Measurements from ENCODE around the gene INVS. TPM values are rescaled to one million over a fixed set of nuclear protein-coding genes. Genes with fewer than 3 reads are reported as not detected.

Gene INVS
- total RNA-seq, 1 experiment from 2014 or later = 15.6 TPM

DNA sequence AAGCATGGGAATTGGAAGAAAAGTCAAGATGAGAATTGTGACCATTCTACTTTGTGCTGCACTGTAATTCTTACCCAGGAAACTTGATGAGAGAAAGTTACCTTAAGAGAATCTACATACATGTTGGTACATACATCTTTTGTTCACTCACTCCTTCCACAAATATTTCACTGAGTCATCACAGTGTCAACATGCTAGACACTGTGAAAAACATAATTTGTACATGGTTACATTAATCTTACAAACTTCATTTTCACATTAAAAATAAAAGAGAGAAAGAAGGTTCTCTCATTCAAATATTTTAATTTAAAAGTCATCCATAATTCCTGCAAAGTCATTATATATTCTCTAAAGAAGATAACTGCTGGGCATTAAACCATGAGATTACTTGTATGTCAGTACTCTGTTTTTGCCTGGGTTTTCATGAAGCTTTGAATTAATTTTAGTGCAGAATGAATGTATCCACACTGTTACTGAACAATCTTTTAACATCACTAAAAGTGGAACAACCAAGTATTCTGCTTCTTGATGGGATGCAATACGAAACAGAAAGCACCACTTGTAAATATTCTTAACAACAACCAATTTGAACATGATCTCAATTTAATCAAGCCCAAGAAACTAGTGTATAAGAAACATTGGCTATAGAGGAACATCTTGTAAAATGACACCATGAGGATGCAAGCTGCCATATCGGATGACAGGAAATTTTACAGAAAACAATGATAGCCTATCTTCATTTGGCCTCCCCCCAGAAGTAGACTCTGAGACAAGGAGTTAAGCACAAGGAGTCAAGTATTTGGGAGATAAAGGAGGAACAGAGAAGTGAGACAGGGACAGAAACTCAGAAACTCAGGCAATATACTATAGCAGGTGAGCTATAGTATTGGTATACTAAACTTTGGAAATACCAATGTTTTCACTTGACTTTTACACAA is 28.7 kb upstream of the INVS start:
- H3K36me3 ChIP-seq (ENCODE audit: control insufficient read depth, insufficient read depth, low read length) = no peaks in the 10 kb centered on the region
- no peaks in the 10 kb centered on the region for H3K4me1 Mint-ChIP-seq (ENCODE audit: low read depth, unreplicated experiment)
- TF ChIP-seq, protein P1, sequence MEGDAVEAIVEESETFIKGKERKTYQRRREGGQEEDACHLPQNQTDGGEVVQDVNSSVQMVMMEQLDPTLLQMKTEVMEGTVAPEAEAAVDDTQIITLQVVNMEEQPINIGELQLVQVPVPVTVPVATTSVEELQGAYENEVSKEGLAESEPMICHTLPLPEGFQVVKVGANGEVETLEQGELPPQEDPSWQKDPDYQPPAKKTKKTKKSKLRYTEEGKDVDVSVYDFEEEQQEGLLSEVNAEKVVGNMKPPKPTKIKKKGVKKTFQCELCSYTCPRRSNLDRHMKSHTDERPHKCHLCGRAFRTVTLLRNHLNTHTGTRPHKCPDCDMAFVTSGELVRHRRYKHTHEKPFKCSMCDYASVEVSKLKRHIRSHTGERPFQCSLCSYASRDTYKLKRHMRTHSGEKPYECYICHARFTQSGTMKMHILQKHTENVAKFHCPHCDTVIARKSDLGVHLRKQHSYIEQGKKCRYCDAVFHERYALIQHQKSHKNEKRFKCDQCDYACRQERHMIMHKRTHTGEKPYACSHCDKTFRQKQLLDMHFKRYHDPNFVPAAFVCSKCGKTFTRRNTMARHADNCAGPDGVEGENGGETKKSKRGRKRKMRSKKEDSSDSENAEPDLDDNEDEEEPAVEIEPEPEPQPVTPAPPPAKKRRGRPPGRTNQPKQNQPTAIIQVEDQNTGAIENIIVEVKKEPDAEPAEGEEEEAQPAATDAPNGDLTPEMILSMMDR (IDR thresholded peaks at IDR 0.05; ENCODE audit: insufficient read depth in 1 of 2, low read depth in 1 of 2, low read length in 1 of 2, severe bottlenecking in 1 of 2, unreplicated experiment in 1 of 2) = no peak
- DNase-seq = no peak
- no TSS peak for BruUV-seq (replicated peaks)
- H3K9me3 ChIP-seq = no peaks in the 10 kb centered on the region
- H3K4me3 Mint-ChIP-seq (ENCODE audit: unreplicated experiment) = no peak overlapping the region
- H3K27me3 ChIP-seq (replicated peaks; ENCODE audit: control insufficient read depth, insufficient read depth, low read length) = no peaks in the 10 kb centered on the region
- ChIA-PET POLR2A (no interaction called here), CTCF (no interaction called here)
- no peak overlapping the region for H3K27ac Mint-ChIP-seq (ENCODE audit: unreplicated experiment)
- H3K4me3 ChIP-seq (ENCODE audit: low read depth, low read length) = no peak overlapping the region
- H3K36me3 Mint-ChIP-seq (ENCODE audit: insufficient read depth, unreplicated experiment) = no peaks in the 10 kb centered on the region
- no peaks in the 10 kb centered on the region for H3K27me3 Mint-ChIP-seq (ENCODE audit: insufficient read depth, unreplicated experiment)
- H3K4me1 ChIP-seq = peaks cover under 1% of the 10 kb centered on the region; the same call in 1 of the 2 replicates
- intact Hi-C loops (cut with micrococcal nuclease; ENCODE audit: unreplicated experiment) = no loop called here
- no peaks in the 10 kb centered on the region for H3K9me3 Mint-ChIP-seq (ENCODE audit: unreplicated experiment)

GRCh38 chr9:100071271-100071670 is 27.8 kb upstream of the INVS start:
- TF ChIP-seq, protein P1 (IDR thresholded peaks at IDR 0.05; ENCODE audit: insufficient read depth in 1 of 2, low read depth in 1 of 2, low read length in 1 of 2, severe bottlenecking in 1 of 2, unreplicated experiment in 1 of 2) = no peak
- no peaks in the 10 kb centered on the region for H3K9me3 Mint-ChIP-seq (ENCODE audit: unreplicated experiment)
- H3K4me1 Mint-ChIP-seq (ENCODE audit: low read depth, unreplicated experiment) = no peaks in the 10 kb centered on the region
- peaks cover 2% of the 10 kb centered on the region for H3K36me3 Mint-ChIP-seq (ENCODE audit: insufficient read depth, unreplicated experiment)
- no peak for DNase-seq
- ChIA-PET POLR2A (no interaction called here), CTCF (no interaction called here)
- H3K4me3 Mint-ChIP-seq (ENCODE audit: unreplicated experiment) = no peak overlapping the region
- Histone ChIP-seq H3K9me3 (no peaks in the 10 kb centered on the region), H3K4me3 (ENCODE audit: low read depth, low read length) (no peak overlapping the region), H3K4me1 (no peaks in the 10 kb centered on the region), H3K27me3 (replicated peaks; ENCODE audit: control insufficient read depth, insufficient read depth, low read length) (no peaks in the 10 kb centered on the region), H3K36me3 (ENCODE audit: control insufficient read depth, insufficient read depth, low read length) (no peaks in the 10 kb centered on the region)
- H3K27ac Mint-ChIP-seq (ENCODE audit: unreplicated experiment) = no peak overlapping the region
- no TSS peak for BruUV-seq (replicated peaks)
- intact Hi-C loops (cut with micrococcal nuclease; ENCODE audit: unreplicated experiment) = no loop called here
- no peaks in the 10 kb centered on the region for H3K27me3 Mint-ChIP-seq (ENCODE audit: insufficient read depth, unreplicated experiment)

DNA sequence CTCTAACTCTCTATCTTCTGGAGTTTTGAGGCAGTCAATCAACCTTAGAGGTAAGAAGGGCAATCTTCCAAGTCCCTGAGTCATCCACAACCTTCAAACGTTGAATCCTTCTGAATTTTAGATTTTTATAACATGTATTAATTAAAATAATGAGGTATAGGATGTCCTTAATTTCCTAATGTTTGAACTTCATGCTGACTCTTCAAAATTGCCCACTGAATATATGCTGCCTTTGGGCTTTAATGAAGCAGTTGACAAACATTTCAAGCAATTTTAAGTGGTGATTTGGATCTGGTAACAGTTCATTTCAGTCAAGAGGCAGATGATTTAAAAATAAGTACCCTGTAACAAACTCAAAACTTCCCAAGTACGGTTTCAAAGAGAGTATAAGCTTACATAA is 26.2 kb upstream of the INVS start:
- ChIA-PET POLR2A (no interaction called here), CTCF (no interaction called here)
- Mint-ChIP-seq H3K36me3 (ENCODE audit: insufficient read depth, unreplicated experiment) (peaks cover 5% of the 10 kb centered on the region), H3K4me3 (ENCODE audit: unreplicated experiment) (no peak overlapping the region), H3K27ac (ENCODE audit: unreplicated experiment) (no peak overlapping the region), H3K4me1 (ENCODE audit: low read depth, unreplicated experiment) (peaks cover 6% of the 10 kb centered on the region), H3K9me3 (ENCODE audit: unreplicated experiment) (no peaks in the 10 kb centered on the region), H3K27me3 (ENCODE audit: insufficient read depth, unreplicated experiment) (no peaks in the 10 kb centered on the region)
- Histone ChIP-seq H3K9me3 (no peaks in the 10 kb centered on the region), H3K27me3 (replicated peaks; ENCODE audit: control insufficient read depth, insufficient read depth, low read length) (no peaks in the 10 kb centered on the region), H3K36me3 (ENCODE audit: control insufficient read depth, insufficient read depth, low read length) (no peaks in the 10 kb centered on the region), H3K4me1 (no peaks in the 10 kb centered on the region), H3K4me3 (ENCODE audit: low read depth, low read length) (no peak overlapping the region)
- no TSS peak for BruUV-seq (replicated peaks)
- no peak for DNase-seq
- TF ChIP-seq, protein P1 (IDR thresholded peaks at IDR 0.05; ENCODE audit: insufficient read depth in 1 of 2, low read depth in 1 of 2, low read length in 1 of 2, severe bottlenecking in 1 of 2, unreplicated experiment in 1 of 2) = no peak
- intact Hi-C loops (cut with micrococcal nuclease; ENCODE audit: unreplicated experiment) = no loop called here

Data from Caco-2 (cell line).